NCI-H510A treated with DMSO at 0.1 percent for 48 hours (cell line): ENCODE measurements around the gene EPB41L3.

Source experiments
- DNase-seq: peaks from one replicate; lab custom pipeline; 2025; lab: John Stamatoyannopoulos, UW

Gene EPB41L3

DNA sequence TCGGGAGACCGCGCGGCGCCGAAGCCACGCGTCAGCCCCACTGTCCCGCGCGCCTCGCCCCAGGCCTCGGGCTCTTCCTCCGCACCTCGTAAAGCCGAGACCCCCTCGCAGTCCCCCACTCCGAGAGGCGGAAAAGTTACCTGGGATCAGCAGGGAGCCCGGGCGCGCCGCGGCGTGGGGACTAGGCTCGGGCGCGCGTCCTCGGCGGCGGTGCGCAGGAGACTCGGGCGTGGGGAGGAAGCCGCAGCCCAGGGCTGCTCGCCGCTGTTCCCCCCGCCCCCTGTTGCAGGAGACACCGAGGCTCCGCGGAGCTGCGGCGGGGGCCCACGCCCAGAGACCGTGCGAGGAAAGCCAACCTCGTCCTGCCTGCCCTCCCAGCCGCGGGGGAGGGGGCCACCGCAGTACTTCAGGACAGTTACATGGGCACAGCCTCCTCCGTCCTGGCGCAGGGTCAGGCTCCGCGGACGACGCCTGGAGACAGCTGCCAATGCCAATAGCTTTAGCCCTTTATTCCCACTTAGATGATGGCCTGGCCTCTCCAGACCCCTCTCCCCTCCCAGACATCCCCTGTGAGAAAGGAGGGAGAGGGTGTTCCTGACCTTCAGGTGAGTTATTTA is at the start of gene EPB41L3:
EPB41L3 (minus strand) TSS at position 225 of the 617 bp plus-strand sequence. CDS start 54,814 bp downstream, outside the sequence.
- DNase-seq, result peak; percentile 27

DNA sequence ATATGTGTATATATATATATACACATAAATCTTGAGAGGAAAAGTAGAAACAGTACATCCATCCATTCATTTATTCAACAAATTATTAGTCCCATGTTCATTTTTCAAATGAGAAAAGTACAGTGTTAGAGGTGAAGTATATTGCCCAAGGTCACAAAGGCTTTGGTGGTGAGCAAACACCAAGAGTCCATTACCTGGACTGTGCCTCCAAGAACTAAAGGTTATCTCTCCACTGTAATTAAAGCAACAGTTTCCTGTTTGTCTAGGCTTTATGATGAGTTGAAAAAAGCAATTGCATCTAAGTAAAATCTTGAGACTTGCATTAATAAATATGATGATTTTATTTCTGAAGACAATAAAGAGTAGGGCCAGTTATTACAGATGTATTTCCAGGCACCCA is 44.7 kb upstream of the EPB41L3 start:
- no peak for DNase-seq

DNA sequence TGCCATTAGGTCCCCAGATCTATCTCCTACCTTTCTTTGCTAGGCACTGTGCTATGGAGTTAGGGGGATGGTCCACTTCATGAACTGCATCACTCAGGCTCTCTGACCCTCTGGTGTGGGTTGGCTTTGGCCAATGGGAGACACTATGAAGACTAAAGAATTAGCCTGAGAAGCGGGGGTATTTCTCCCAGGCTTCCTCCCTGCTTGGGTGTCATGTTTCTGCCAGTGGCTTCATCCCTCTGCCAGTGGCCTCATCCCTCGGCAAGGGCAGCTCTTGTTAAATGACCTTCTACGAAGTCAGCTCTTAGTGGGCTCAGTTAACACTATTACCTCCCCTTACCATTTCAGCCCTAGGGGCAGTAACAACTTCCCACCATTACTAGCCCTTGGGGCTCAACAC is 41.9 kb upstream of the EPB41L3 start:
- no peak for DNase-seq

DNA sequence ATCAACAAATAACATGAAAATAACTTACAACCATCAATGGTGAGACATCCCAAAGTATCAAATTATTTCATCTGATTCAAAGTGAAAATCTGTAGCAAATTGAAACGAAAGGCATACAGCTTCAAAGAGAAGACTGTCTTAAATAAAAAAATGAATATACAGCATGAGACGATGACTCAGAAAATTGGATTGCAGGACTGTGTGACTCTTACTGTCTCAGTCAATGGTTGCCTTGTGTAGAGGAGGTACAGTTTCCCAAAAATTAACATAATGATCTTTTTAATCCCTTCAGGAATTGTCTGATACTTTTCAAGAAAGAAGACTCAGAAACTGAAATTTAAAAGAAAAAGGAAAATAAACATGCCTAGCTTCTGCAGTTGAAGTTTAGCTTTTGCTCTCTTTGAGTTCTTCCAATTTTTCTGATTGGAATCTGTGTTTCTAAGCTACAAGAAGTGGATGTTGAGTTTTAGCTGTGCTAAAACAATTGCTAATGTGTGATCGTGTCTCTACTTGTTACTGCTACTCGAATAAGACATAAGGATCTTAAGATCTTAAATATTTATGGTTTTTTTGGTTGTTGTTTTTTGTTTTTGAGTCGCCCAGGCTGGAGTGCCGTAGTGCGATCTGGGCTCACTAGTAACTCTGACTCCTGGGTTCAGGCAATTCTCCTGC is 41.1 kb upstream of the EPB41L3 start:
- no peak for DNase-seq

DNA sequence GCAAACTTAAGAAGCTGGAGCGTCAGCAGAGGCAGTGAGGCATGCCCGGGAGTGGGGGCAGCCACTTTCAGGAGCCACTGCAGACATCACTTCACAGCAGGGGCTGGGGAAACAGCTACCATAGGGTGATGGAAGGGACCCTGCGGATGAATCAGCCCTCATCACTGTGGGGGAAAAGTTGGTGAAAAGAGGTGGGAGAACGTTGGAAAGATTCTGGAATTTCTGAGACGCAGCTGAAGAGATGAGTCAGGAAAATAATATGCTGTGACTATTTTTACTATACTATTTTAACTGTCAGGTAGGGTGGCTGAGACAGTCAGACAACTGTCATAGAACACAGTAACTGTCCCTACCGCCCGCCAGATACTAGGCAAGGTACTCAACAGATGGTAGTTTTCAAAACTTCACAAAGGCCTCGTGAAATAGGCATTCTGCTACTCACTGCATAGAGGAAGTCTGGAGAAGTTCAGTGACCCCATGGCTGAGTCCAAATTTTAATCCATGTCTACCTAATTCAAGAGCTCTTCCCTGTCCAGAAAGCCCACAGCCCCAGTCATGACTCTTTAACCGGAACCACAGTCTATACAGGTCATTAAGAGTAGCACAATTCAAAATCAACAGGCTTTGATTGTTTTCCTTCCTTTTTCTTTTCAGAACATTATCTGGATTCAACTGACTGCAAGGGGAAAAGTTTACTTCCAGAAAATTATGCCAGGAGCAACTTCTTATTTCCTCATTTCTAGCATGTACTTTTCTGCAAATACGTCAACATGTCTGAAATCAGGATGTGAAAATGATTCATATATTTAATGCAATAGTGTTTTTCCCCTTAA is 39.3 kb upstream of the EPB41L3 start:
- no peak for DNase-seq

- peak; percentile 16 for DNase-seq
Measured at GRCh38 chr18:5582076-5582475, 38.3 kb upstream of the EPB41L3 start.

GRCh38 chr18:5574843-5575242 is 31.0 kb upstream of the EPB41L3 start:
- DNase-seq, result no peak

DNA sequence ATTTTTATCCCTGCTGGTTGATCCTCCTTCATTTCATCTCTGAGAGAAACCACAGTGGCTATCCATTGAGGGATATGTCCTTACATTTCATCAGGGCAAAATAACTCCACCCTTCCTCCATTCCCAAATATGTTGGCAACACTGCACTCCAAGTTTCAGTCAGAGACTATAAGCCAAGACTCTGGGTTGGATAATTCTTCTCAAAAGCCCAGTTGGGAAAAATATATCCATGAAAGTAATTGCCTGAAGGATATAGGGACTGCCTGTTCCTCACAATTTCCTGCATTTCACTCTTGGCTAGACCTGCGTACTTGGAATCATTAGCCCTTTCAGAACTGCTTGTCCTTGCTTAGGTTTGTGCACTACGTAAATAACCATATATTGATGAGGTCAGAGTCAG is 27.9 kb upstream of the EPB41L3 start:
- no peak for DNase-seq

- peak; percentile 56 for DNase-seq
Measured at GRCh38 chr18:5570613-5571012, 26.8 kb upstream of the EPB41L3 start.

- DNase-seq, result no peak
Measured at GRCh38 chr18:5568416-5568815, 24.6 kb upstream of the EPB41L3 start.

DNA sequence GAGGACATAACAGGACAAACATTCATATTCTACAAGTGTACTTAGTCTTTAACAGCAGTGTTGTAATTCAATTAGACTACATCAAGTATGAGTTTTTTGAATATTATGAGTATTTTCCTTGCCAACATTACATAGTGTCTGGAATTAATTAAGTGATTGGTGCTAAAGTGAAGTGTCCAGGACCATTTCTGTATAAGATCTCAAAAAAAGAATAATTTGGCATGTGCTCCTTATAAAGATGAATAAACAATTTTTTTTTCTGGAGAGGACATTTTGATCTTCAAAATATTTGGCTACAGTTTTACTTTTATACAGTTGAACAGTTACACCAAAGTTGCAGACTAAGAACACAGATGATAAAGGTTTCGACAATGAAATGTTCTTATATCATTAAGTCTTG is 15.1 kb upstream of the EPB41L3 start:
- no peak for DNase-seq

DNA sequence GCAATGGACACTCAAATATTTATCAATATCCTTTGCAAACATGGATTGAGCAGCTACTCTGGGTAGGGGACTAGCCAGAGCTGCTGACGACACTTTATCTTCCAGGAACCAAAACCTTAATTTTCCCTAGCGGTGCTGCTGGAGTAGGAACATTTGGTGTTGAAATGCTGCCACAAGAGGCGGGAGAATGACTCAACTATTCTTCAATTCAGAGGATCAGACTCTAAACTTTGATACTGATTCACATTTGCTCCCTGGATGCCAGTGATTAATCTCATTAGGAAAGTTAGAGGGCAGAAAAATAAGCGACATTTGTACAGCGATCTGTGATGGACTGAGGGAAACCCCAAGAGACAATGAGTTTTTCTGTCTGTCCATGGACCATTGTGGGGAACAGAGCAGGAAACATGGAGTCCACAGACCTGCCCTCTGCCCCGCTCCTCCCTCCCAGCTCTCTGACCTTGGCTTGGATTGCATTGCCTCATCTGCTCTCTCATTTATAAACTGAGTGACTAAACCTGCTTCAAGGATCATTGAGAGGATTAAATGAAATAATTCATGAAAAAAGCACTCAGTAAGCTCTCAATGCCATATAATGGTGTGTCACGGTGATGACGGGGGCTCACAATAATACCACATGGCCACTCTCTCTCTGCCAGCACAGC is 12.6 kb upstream of the EPB41L3 start:
- DNase-seq, result no peak

GRCh38 chr18:5554629-5555028 is 10.8 kb upstream of the EPB41L3 start:
- DNase-seq, result no peak

DNA sequence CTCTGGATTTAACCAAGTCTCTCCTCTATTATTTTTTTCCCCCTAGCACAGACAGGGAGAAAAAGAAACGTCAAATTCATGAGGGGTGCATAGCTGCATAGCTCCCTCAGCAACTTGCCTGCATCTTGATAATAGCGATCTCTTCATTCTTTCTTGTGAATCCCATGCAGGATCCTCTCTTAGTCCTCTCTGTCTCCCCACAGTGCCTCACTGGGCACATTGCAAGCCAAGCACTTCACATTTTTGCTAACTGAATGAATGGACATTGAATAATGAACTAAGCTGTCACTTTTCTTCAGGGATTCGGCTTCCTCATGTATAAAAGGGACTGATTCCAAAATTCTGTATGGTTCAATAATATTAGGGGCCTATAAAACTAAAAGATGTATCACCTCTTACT is 2.9 kb upstream of the EPB41L3 start:
- DNase-seq, result peak; percentile 40

GRCh38 chr18:5543036-5543680 is 639 bp downstream of the EPB41L3 start:
- peak; percentile 42 for DNase-seq

DNA sequence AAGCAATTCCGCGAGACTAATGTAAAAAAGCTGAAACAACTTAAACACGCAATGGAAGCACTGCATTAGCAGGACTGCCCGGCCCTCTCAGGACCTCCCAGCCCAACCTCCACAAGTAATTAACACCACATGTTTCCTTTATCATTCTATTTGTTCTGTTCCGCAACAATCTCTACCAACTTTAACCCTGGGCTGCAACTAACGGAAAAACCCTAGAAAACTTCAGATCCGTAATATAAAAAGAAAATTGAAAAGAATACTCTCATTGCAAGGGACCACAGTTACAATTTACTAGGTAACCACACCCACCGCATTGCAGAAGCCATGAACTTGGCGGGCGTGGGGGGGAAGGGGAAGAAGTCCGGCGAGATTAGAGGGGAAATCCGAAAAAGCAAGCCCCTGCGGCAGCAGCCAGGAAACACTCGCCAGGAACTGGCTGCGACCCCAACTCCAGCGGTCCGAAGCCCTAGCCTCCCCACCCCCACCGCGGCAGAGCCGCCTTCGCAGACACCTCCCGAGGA is 1.2 kb downstream of the EPB41L3 start:
- peak; percentile 50 for DNase-seq

DNA sequence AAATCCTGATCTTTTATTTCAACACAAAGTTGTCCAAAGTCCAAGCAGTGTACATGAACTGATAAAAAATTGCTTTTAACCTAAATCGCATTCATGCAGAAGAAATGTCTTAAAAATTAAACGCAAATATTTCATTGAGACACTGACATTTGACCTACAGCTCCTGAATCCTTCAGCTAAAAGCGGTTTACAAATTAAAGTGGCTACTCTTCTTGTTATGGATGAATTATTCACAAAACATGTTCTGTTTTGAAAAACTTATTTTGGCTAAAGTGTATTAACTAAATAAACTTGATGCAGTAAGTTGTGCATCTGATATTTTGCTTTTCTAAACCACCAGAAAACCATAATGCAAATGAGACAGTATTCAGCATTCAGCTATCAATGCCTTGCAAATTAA is 2.2 kb downstream of the EPB41L3 start:
- DNase-seq, result no peak

DNA sequence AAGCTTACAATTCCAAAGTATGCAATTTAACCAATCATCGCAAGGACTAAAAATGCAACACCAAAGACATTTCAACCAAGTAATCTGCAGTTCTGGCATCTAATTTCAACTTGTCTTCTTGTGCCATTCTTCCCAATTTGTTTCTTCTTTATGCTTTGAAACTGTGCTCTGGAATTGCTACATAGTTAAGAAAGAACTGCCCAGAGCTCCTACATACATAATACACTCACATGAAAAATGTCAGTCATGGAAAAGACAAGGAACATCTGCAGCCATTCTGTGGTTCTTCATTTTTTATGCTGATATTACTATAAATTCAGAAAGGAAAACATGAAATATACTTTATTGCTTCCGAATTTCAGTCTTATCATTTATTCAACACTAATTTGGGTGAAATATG is 4.4 kb downstream of the EPB41L3 start:
- no peak for DNase-seq

DNA sequence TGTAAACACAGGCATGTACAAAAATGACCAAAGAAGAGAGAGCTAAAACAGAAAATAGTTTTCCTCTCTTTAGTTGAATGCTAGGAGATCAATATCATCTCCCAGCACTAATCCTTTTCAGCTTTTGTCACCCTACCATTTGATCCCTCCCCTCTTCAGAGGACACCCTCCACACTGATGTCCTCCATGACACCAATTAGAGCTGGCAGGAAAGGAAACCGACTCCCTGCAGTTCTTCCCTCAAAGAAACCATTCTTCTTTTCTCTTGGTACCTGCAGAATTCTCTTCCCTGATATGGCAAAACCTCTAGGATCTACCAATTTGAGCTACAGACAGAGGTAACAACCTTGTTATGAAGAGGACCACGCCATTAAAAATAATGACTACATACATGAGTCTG is 5.3 kb downstream of the EPB41L3 start:
- DNase-seq, result no peak

- no peak for DNase-seq
Measured at GRCh38 chr18:5537860-5538259, 5.9 kb downstream of the EPB41L3 start.

GRCh38 chr18:5534845-5535244 is 9.0 kb downstream of the EPB41L3 start:
- no peak for DNase-seq

DNA sequence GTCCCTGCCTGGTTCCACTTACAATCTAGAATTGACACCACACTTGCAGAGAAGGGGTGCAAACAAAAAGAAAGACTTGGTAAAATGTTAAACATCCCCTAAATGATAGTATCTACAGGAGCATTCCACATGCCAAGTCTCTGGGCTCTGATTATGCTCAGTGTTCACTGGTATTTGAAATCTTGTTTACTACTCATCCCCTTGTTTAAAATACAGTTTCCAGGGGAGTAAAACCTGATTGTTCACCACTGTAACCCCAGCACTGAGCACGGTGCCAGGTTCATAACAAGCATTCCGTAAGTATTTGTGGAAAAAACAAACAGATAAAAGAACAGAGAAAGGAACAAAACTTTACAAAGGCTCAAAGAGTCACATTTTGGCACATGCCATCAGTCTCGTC is 11.7 kb downstream of the EPB41L3 start:
- DNase-seq, result no peak
